T-helper 1 cell (primary cell): ENCODE results near the gene NCKAP1.

ENCODE experiments used
- DNase-seq, 5 donors: peaks; one replicate each; pipeline ENCODE4 v3.0.0-alpha.2; 2012 to 2020

Gene NCKAP1

DNA sequence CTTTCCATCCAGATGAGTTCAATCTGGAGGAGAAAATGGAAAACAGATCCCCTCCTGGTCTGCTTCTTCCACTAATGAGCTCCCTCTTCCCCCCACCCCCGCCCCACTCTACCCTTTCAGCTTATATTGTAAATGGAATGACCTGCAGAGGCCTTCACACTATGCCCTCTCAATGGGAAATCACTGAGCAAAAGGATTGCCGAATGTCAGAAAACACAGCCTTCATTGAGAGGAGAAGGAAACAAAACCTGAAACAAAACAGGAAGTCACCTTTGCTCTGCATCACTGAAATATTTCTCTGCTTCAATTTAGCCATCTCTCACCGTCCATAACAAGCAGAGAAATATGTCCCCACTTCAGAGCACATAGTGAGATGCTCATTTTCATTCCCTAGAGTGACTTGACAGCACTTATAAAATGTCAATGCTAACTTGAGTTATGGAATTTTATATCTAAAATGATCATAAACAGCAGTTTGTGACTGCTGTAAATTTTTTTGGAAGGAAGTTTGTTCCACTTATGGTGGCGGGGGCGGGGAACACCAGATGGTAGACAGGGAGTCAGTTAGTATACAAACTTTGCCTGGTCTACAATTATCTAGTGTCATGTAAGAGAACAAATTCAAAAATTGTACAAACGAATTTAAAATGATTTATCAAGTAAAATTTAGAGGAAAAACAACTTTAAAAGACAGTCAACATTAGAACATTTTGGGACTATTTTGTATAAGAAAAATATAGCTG, 170.0 kb downstream of the NCKAP1 start:
- DNase-seq, result no peak

DNA sequence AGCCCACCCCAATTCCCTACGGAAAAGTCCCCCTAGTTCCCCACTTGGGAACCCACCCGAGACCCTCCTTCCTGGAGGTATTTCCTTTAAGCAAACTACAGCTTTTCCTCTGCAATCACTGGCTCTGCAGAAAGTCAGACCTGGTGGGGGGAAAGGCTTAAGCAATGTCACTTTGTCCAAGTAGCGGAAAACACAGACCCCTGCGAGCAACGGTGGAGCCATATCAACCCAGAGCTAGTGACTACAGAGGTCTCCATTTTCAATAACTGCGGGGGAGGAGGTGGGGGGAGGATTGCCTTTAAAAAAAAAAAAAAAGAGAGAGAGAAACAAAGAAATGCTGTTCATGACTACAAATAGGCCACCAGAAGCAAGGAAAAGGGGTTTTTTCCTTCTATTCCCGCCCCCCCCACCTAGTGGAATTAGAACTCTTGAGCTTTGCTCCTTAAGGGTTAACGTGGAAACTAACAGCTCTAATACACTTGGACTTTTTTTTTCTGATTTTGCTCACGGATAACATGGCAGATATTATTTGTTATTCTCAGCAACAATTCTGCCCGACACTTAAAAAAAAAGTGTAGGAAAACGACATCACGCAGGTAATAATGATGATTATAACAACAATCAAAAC, 170.7 kb downstream of the NCKAP1 start:
- no peak for DNase-seq

DNA sequence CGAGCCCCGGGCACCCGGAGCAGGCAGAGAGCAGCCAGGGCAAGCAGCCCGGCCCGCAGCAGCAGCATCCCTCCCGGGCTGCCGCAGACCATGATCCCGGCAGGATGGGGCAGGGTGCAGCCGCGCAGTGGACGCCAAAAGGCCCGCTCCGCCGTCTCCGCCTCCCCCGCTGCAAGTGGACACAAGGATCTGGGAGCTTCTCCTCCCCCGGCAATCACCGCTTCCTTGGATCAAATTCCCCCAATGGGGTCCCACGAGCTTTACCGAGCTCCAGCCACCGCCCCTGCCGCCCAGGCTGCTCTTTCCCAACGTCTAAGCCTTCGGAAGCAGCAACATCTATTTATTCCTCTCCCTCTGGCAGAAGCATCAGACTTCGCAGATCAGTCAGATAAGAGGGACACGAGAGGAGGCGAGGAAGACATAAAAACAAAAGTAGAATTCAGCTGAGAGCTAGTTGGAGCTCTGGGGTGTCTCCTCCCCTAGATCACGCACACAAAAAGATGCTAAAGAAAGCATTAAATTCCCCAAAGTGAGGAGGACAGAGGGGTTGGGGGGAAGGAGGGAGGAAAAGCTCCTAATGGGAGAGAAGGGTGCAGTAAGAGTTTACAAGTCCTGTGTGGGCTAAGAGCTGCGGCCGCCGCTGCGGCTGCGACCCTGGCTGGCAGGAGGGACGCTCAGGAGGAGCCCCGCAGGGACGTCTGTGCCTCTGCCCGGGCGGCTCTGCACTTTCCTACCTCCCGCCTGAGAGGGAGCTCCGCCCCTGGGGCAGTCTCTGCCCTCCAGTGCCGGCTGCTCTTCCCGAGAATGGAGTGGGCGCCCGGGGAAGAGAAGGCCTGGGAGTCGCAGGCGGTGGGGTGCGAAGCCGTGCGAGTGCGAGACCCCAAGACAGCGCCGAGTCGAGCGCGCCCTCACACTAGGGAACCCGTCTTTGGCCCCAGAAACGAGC, 171.5 kb downstream of the NCKAP1 start, which contains the start of gene FRZB:
TSS of gene FRZB (minus strand) at position 177 of the 946 bp plus-strand sequence. CDS start at position 92, 85 bp downstream.
- no peak for DNase-seq

DNA sequence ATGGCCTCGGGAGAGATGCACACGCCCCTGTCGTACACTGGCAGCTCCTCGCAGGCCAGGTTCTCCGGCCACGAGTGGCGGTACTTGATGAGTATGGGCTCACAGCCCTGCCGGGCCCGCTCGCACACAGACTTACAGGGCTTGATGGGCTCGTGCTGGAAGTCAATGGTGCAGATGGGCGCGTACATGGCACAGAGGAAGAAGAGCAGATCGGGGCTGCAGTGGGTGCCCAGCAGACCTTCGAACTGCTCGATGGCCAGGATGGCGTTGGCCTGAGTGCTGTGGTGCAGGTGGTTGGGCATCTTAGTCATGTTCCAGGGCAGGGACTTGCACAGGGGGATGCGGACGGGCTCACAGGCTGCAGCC, 172.2 kb downstream of the NCKAP1 start:
- DNase-seq, result peak in 1 of 5 donors; percentile 1

DNA sequence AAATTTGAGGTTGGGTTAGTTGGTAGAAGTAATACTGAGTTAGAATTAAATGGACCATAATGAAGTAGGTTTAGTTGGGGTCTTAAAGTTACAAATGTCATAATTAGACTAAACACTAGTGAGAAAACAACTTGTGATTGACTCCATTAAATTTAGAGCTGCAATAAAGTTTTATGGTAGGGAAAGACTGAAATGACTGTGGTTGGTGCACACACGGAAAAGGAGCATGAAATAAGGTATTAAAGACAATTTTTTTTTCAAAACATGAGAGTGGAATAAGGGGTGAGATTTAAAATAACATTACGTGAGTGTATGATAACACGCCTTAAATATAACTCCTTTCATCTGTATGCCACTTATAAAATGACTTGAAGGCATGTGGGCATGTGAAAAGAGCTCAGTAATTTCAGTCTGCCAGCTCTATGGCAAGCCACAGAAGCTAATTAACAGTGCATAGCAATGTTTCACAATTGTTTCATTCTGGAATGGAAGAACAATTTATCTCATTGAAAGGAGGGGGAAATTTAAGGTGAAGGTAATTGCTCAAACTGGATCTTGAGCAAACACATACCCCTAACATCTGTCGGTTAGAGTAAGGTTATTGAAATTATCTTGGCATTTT, 173.2 kb downstream of the NCKAP1 start:
- no peak for DNase-seq

DNA sequence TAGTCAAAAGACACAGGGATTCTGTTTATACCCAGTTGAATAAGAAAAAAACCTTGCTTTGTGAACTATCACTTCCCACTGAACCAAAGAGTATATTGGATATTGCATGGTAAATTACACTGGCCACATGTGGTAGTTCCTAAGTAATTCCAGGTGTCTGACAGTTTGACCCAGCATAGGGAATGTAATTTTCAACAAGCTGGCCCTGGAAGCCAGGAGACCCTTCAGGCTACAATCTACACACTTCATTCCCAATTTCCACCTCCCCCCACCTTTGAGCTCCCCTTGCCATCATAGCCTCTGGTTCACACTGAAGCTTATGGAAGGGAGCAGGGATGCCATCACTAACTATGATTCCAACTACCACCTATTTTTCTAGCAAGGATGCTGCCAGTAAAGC, 174.6 kb downstream of the NCKAP1 start:
- DNase-seq, result no peak

DNA sequence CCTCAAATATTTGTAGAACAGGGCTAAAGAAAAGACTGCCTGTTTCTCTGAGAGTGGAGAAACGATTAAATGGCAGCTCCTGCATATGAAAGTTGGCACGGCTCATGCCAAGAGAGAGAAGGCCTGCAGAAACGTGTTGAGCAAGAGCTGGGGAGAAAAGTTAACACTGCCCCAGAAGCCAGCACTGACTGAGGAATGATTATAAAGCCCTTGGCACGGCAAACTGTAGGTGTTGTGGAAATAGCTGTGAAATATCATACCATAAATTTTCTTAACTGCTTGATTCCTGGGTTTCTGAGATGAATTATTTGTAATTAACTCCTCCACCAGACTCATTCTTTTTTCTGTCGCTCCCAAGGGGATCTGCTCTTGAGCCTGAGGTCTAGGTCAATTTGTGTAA, 176.2 kb downstream of the NCKAP1 start:
- no peak for DNase-seq

DNA sequence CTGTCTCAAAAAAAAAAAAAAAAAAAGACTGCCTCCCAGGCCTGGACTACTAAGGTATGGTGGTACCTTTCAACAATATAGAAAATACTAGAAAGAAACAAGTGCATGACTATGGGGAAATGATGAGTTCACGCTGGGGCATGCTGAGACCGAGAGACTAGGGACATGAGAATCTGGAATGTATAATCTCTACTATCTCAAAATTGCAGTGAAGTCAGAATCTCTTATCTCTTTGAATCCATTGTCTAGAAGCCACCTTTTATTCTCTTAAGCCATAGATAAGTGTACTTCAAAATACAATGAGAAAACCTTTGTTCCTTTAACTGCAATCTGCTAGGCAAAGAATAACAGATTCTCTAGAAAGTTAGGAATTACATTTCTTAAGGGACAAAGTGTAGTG, 177.4 kb downstream of the NCKAP1 start:
- DNase-seq, result no peak
